GM19043 (cell line): Measurements from ENCODE around the gene SEPTIN8.

Experiments used
- ATAC-seq: cut with Tn5 transposase; IDR thresholded peaks from one replicate; pipeline ENCODE4 v1.9.1; 2021; ENCODE audit warnings: low read depth; ENCODE audit not compliant: unreplicated experiment

SEPTIN8 gene

GRCh38 chr5:132718544-132719312, 58.3 kb downstream of the SEPTIN8 start:
- no peak for ATAC-seq

DNA sequence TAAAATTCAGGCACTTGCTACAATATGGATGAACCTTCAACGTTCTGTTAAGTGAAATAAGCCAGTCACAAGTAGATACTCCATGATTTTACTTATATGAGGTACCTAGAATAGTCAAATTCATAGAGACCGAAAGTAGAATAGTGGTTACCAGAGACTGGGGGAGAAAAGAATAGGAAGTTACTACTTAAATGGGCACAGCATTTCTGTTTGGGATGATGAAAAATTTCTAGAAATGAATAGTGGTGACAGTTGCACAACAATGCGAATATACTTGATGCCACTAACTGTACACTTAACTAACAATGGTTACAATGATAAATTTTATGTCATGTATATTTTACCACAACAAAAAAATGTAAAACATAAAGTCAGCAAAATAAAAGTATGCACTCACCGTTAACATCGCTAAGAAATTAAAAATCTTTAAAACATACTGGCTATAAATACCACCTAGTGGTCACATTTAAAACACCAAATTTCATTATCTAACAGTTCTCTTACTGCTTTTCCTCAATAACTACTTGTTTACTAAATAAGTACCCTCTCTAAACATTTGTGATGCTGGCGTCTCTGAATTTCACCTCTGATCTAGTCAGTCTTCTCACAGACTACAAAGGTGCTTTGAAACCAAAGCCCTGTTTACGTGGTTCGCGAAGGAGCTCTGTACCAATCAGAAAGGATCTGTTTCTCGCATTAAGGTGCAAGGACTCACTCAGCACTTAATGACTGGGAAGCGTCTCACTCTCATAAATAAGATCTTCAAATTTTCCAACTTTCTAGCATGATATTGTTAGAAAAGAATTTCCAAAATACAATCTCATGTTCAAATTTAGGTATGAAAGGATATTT, 62.4 kb downstream of the SEPTIN8 start:
- ATAC-seq = no peak

DNA sequence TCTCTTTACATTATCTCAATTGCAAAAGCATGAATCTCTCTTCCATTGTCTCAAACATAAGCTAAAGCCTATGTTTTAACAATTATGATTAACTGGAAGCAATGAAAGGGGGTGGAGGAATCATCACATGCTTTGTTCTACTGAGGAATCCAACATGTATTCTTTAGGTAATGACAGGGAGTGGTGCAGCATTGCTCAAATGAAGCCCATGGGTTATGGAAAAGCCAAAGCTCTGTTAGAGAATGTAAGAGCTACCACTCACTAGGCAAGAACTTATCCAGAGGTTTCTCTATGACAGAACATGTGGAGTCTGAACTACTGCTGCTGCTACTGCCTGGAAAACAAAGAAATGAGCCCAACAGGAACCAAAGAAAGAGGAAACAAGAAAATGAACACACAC, 68.4 kb downstream of the SEPTIN8 start:
- ATAC-seq = no peak

DNA sequence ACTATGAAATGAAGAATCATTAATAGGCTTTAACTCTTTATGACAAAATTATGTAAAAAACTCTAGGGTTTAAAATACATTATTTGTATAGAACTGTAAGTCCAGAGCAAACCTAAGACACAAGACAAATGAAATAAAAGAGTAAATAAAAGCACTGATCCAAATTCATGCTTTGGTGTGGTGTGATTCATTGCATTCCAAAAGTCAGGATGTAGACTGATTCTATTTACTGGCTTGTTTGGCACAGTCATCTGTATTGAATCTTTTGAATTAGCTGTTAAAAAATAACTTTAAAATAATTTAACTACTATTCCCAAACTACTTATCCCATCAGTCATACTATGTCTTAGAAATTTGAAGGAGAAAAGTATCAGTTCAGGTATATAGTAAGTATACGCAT, 72.2 kb downstream of the SEPTIN8 start:
- no peak for ATAC-seq
